ENCODE results near the gene MYO10.

Gene MYO10

GRCh38 chr5:16626696-16627264, 309.3 kb downstream of the MYO10 start:
- H3K27ac ChIP-seq (ENCODE audit: low read length) = no peak overlapping the region
- ATAC-seq (ENCODE audit: insufficient read depth, low read depth) (peak; percentile 95), DNase-seq (peak; percentile 45)
- no peak overlapping the region for H3K4me2 ChIP-seq (ENCODE audit: insufficient read depth, low read length)
- H4K20me1 ChIP-seq (ENCODE audit: insufficient read depth, low read length) = no peaks in the 10 kb centered on the region
- no peak overlapping the region for H2AFZ ChIP-seq (ENCODE audit: low read depth, low read length)
- H3K9ac ChIP-seq (ENCODE audit: low read depth, low read length) = no peak overlapping the region
- no peaks in the 10 kb centered on the region for H3K27me3 ChIP-seq (ENCODE audit: insufficient read depth, low read length, poor library complexity)
- no peaks in the 10 kb centered on the region for H3K79me2 ChIP-seq (ENCODE audit: insufficient read depth, low read length)
- no peaks in the 10 kb centered on the region for H3K4me1 ChIP-seq (ENCODE audit: insufficient read depth, low read length)
- H3K36me3 ChIP-seq (ENCODE audit: insufficient read depth, low read length) = no peaks in the 10 kb centered on the region
- H3K9me3 ChIP-seq (ENCODE audit: insufficient read depth, low read length, severe bottlenecking) = no peaks in the 10 kb centered on the region
- H3K4me3 ChIP-seq (ENCODE audit: low read depth in 1 of 2, low read length in 2 of 2) = no peak overlapping the region
- TF ChIP-seq CTCF (IDR thresholded peaks at IDR 0.05; ENCODE audit: borderline replicate concordance, extremely low read depth, low read length, poor library complexity, severe bottlenecking) = no peak
- TF ChIP-seq EZH2 (IDR thresholded peaks at IDR 0.05; ENCODE audit: borderline replicate concordance, low read depth, low read length, severe bottlenecking) = no peak

- H3K27me3 ChIP-seq (ENCODE audit: insufficient read depth, low read length, poor library complexity) = no peaks in the 10 kb centered on the region
Measured at GRCh38 chr5:16625096-16625495, 311.0 kb downstream of the MYO10 start.

GRCh38 chr5:16619136-16619535, 317.0 kb downstream of the MYO10 start:
- no peaks in the 10 kb centered on the region for H3K9me3 ChIP-seq (ENCODE audit: insufficient read depth, low read length, severe bottlenecking)
- H3K4me2 ChIP-seq (ENCODE audit: insufficient read depth, low read length) = no peak overlapping the region
- H3K4me1 ChIP-seq (ENCODE audit: insufficient read depth, low read length) = peaks cover 15% of the 10 kb centered on the region
- peaks cover 38% of the 10 kb centered on the region for H3K27me3 ChIP-seq (ENCODE audit: insufficient read depth, low read length, poor library complexity)
- H4K20me1 ChIP-seq (ENCODE audit: insufficient read depth, low read length) = no peaks in the 10 kb centered on the region
- ATAC-seq (ENCODE audit: insufficient read depth, low read depth) = no peak
- no peaks in the 10 kb centered on the region for H3K79me2 ChIP-seq (ENCODE audit: insufficient read depth, low read length)
- no peak overlapping the region for H3K4me3 ChIP-seq (ENCODE audit: low read depth in 1 of 2, low read length in 2 of 2)
- no peak for DNase-seq
- no peak overlapping the region for H3K27ac ChIP-seq (ENCODE audit: low read length)
- no peak overlapping the region for H3K9ac ChIP-seq (ENCODE audit: low read depth, low read length)
- H2AFZ ChIP-seq (ENCODE audit: low read depth, low read length) = no peak overlapping the region
- no peaks in the 10 kb centered on the region for H3K36me3 ChIP-seq (ENCODE audit: insufficient read depth, low read length)
- TF ChIP-seq EZH2 (IDR thresholded peaks at IDR 0.05; ENCODE audit: borderline replicate concordance, low read depth, low read length, severe bottlenecking) = no peak
- TF ChIP-seq CTCF (IDR thresholded peaks at IDR 0.05; ENCODE audit: borderline replicate concordance, extremely low read depth, low read length, poor library complexity, severe bottlenecking) = no peak

More at GRCh38 chr5:16625096-16625495, 311.0 kb downstream of the MYO10 start:
- Histone ChIP-seq H3K9me3 (ENCODE audit: insufficient read depth, low read length, severe bottlenecking) (no peaks in the 10 kb centered on the region), H3K4me2 (ENCODE audit: insufficient read depth, low read length) (no peak overlapping the region), H3K36me3 (ENCODE audit: insufficient read depth, low read length) (no peaks in the 10 kb centered on the region), H2AFZ (ENCODE audit: low read depth, low read length) (no peak overlapping the region), H3K4me1 (ENCODE audit: insufficient read depth, low read length) (no peaks in the 10 kb centered on the region), H3K4me3 (ENCODE audit: low read depth in 1 of 2, low read length in 2 of 2) (no peak overlapping the region), H4K20me1 (ENCODE audit: insufficient read depth, low read length) (no peaks in the 10 kb centered on the region), H3K79me2 (ENCODE audit: insufficient read depth, low read length) (no peaks in the 10 kb centered on the region), H3K9ac (ENCODE audit: low read depth, low read length) (no peak overlapping the region), H3K27ac (ENCODE audit: low read length) (no peak overlapping the region)
- DNase-seq (no peak), ATAC-seq (ENCODE audit: insufficient read depth, low read depth) (no peak)
- no peak for TF ChIP-seq CTCF (IDR thresholded peaks at IDR 0.05; ENCODE audit: borderline replicate concordance, extremely low read depth, low read length, poor library complexity, severe bottlenecking)
- no peak for TF ChIP-seq EZH2 (IDR thresholded peaks at IDR 0.05; ENCODE audit: borderline replicate concordance, low read depth, low read length, severe bottlenecking)
